GM18873 (cell line): ENCODE data around the gene ZBTB16.

ENCODE experiments used
- ATAC-seq: cut with Tn5 transposase; IDR thresholded peaks from one replicate; pipeline ENCODE4 v1.9.1; 2021; ENCODE audit warnings: mild to moderate bottlenecking, moderate library complexity, moderate number of reproducible peaks; ENCODE audit not compliant: unreplicated experiment, low FRiP score

Gene ZBTB16

GRCh38 chr11:114081641-114082414 lies 22.3 kb downstream of the ZBTB16 start:
- ATAC-seq, result no peak

GRCh38 chr11:114082415-114082748 lies 22.9 kb downstream of the ZBTB16 start:
- no peak for ATAC-seq

GRCh38 chr11:114082767-114083181 lies 23.3 kb downstream of the ZBTB16 start:
- no peak for ATAC-seq

- no peak for ATAC-seq
Observed at GRCh38 chr11:114083391-114084252, 24.1 kb downstream of the ZBTB16 start.

GRCh38 chr11:114084414-114084813 lies 24.9 kb downstream of the ZBTB16 start:
- ATAC-seq, result no peak

- no peak for ATAC-seq
Observed at GRCh38 chr11:114085965-114086793, 26.7 kb downstream of the ZBTB16 start.

GRCh38 chr11:114087025-114087424 lies 27.5 kb downstream of the ZBTB16 start:
- no peak for ATAC-seq

- no peak for ATAC-seq
Observed at GRCh38 chr11:114088216-114088615, 28.7 kb downstream of the ZBTB16 start.

GRCh38 chr11:114088836-114089235 lies 29.3 kb downstream of the ZBTB16 start:
- no peak for ATAC-seq

- no peak for ATAC-seq
Observed at GRCh38 chr11:114089748-114090147, 30.2 kb downstream of the ZBTB16 start.

- ATAC-seq, result no peak
Observed at GRCh38 chr11:114090225-114090910, 30.9 kb downstream of the ZBTB16 start.

GRCh38 chr11:114090976-114091375 lies 31.5 kb downstream of the ZBTB16 start:
- no peak for ATAC-seq

- ATAC-seq, result no peak
Observed at GRCh38 chr11:114091516-114092397, 32.2 kb downstream of the ZBTB16 start.

- no peak for ATAC-seq
Observed at GRCh38 chr11:114092478-114092877, 33.0 kb downstream of the ZBTB16 start.

- no peak for ATAC-seq
Observed at GRCh38 chr11:114092953-114093352, 33.4 kb downstream of the ZBTB16 start.

- ATAC-seq, result no peak
Observed at GRCh38 chr11:114094516-114094915, 35.0 kb downstream of the ZBTB16 start.

GRCh38 chr11:114095899-114096298 lies 36.4 kb downstream of the ZBTB16 start:
- no peak for ATAC-seq

- no peak for ATAC-seq
Observed at GRCh38 chr11:114097832-114098231, 38.3 kb downstream of the ZBTB16 start.

- ATAC-seq, result no peak
Observed at GRCh38 chr11:114098927-114099326, 39.4 kb downstream of the ZBTB16 start.
